Activated CD8-positive, alpha-beta memory T cell treated with anti-CD3 and anti-CD28 coated beads, Interleukin-2, amount 10 ng/mL, durations not matched to agents 7 days and 5 days (primary cell): ENCODE measurements around the gene PTPN9. TPM values are rescaled to one million over a fixed set of nuclear protein-coding genes. Genes with fewer than 3 reads are reported as not detected.
A peak's percentile ranks its signal among the peaks of the same experiment; 100 is the strongest.
"Not testable (repeated sequence)": the region's sequence is repeated elsewhere in the genome, so short reads cannot be mapped to it uniquely, and the experiment has no call there.

ENCODE experiments used
- ATAC-seq: fragments of 150-1000 bp; cut with Tn5 transposase; one replicate; pipeline ENCODE4 v1.10.0; 2021; ENCODE audit warnings: moderate library complexity
- CTCF ChIA-PET: fragments of 350-600 bp; sonication (Branson Sonifier 250); formaldehyde crosslinking; loops from one replicate; lab custom pipeline; 2021; ENCODE audit warnings: antibody characterized with exemption; lab: Charles Lee
- DNase-seq: peaks from one replicate; pipeline ENCODE4 v3.0.0-alpha.2; 2020
- H3K27ac Mint-ChIP-seq: one replicate; pipeline ENCODE4 v1.8.0; 2021; ENCODE audit warnings: mild to moderate bottlenecking, mixed read lengths
- H3K27me3 Mint-ChIP-seq: one replicate; pipeline ENCODE4 v1.8.0; 2021; ENCODE audit warnings: mixed read lengths
- H3K36me3 Mint-ChIP-seq: one replicate; pipeline ENCODE4 v1.8.0; 2021; ENCODE audit warnings: mild to moderate bottlenecking, mixed read lengths
- H3K4me1 Mint-ChIP-seq: one replicate; pipeline ENCODE4 v1.8.0; 2021; ENCODE audit warnings: mixed read lengths
- H3K4me3 Mint-ChIP-seq: one replicate; pipeline ENCODE4 v1.8.0; 2021; ENCODE audit warnings: mild to moderate bottlenecking, moderate library complexity, mixed read lengths
- H3K9me3 Mint-ChIP-seq: one replicate; pipeline ENCODE4 v1.8.0; 2022; ENCODE audit warnings: low read depth, mixed read lengths
- total RNA-seq, 2 experiments: library from RNA; stranded (reverse); gene quantifications; one replicate each; pipeline ENCODE4 v1.2.3, GENCODE V29; 2021

PTPN9 gene
- total RNA-seq, 2 experiments from 2014 or later = 34.0 to 41.9 TPM

DNA sequence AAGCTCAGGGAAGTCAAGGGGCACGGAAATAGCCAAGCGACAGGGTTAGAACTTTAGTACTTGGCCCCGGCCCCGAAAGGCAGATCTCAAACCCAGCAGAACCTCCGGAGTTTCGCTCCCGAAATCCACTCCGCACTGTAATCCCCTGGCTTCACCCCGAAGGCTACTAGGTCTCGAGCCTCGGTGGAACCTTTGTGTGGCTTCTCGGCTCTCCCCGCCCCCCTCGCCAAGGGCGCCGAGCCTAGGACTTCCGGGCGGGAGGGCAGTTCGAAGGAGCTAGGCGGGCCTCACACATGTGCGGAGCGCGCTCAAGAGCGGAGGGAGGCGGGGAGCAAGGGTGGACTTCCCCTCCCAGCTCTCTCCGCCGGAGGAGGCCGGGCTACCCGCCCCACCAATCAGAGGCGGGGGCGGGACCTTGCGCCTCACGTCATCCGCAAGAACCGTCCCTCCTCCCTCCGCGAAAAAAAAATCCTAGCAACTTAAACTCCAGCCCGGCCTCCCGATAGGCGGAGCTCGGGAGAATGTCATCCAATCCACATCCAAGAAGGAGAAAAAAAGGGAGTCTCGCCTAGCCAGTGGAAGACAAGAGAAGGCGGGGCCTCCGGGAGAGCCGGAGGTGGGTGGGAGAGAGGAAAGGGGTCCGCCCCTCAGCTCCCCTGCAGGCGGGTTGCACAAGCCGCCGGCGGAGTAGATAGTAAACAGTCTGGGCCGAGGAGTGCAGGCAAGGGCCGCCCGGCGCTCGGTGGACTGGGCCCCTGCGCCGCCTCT is 125.2 kb downstream of the PTPN9 start:
- CTCF ChIA-PET = interaction anchor here (0.6 to 7.2 kb wide), 14 partner anchors 8 to 667 kb away, joined by 3 to 59 read pairs (median 4); partner anchors contain the start of genes IMP3, MAN2C1, PTPN9 and SNUPN
- ATAC-seq (peak; percentile 50), DNase-seq (peak; percentile 99)
- Mint-ChIP-seq H3K27me3 (no peaks in the 10 kb centered on the region), H3K4me3 (peak overlapping the region; percentile 98), H3K9me3 (no peaks in the 10 kb centered on the region), H3K4me1 (peaks cover 28% of the 10 kb centered on the region), H3K27ac (peak overlapping the region; percentile 98), H3K36me3 (no peaks in the 10 kb centered on the region)

DNA sequence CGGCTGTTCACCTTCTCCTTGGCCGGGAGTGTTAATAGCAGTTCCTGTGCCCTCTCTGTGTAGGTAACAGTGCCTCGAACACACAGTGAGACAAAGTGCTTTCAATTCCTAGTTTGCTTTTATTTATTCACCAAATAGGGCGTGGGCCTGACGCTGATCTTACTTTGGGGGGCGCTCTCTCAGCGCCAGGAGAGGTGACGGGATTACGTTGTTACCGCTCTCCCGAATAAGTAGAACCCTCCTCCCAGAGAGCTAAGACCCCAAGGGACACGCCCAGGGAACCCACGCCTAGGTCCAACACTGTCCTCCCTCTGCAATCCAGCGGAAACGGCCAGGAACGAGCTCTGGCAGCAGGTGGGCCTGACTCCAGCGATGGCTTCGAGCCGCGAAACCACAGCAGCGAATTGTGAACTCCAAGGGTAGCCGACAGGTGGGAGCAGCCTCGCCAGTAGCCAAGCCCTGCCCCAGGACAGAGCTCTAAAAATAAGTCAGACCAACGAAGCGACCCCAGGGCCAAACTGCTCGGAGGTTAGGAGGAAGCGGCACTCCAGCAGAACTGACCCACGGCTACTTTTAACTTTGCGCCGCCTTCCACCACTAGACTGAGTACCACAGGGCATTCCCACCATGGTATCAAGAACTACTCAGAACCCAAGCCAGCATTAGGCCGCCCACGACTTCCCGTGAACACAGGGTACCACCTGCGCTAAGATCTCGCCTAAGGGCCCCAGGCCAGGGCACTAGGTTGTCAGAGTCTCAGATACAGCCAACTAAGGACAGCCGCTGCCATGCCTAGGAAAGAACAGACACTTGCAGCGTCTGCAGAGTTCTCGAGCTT is 126.0 kb downstream of the PTPN9 start:
- Mint-ChIP-seq H3K9me3 (no peaks in the 10 kb centered on the region), H3K27me3 (no peaks in the 10 kb centered on the region), H3K27ac (peak overlapping the region; percentile 98), H3K36me3 (no peaks in the 10 kb centered on the region), H3K4me1 (peaks cover 31% of the 10 kb centered on the region), H3K4me3 (peak overlapping the region; percentile 98)
- ATAC-seq (no peak), DNase-seq (peak; percentile 77)
- CTCF ChIA-PET = interaction anchor here (0.9 to 7.2 kb wide), 12 partner anchors 10 to 666 kb away, joined by 3 to 59 read pairs (median 4); partner anchors contain the start of genes IMP3, MAN2C1, SNUPN and SNX33

DNA sequence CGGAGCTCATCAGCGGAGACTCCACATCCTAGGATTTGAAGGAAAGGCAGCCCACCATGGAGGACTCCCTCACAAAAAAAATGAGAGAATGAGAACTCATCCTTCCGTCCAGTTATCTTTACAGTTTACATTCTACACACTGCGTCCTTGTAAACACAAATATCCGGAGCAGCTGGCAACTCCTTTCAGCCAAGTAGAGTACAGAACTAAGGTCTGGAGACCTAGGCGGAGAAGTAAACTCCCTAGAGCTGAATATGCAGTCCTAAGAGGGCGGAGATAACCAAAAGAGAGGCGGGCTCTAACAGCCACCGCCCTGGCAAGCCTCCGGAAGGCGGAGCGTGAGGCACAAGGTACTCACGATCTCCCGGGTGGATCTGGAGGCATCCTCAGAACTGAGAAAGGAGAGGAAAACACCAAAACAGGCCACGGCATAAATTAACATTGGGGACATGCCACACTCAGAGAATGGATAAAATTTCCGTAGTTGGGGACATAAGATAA is 126.7 kb downstream of the PTPN9 start:
- Mint-ChIP-seq H3K4me1 (peaks cover 34% of the 10 kb centered on the region), H3K4me3 (peak overlapping the region; percentile 98), H3K9me3 (no peaks in the 10 kb centered on the region), H3K36me3 (peaks cover 3% of the 10 kb centered on the region), H3K27me3 (no peaks in the 10 kb centered on the region), H3K27ac (peak overlapping the region; percentile 98)
- CTCF ChIA-PET = interaction anchor here (0.8 to 7.2 kb wide), 14 partner anchors 9 to 349 kb away, joined by 3 to 59 read pairs (median 4); partner anchors contain the start of genes IMP3, MAN2C1, PTPN9 and SNUPN
- ATAC-seq (peak; percentile 17), DNase-seq (peak; percentile 92)

DNA sequence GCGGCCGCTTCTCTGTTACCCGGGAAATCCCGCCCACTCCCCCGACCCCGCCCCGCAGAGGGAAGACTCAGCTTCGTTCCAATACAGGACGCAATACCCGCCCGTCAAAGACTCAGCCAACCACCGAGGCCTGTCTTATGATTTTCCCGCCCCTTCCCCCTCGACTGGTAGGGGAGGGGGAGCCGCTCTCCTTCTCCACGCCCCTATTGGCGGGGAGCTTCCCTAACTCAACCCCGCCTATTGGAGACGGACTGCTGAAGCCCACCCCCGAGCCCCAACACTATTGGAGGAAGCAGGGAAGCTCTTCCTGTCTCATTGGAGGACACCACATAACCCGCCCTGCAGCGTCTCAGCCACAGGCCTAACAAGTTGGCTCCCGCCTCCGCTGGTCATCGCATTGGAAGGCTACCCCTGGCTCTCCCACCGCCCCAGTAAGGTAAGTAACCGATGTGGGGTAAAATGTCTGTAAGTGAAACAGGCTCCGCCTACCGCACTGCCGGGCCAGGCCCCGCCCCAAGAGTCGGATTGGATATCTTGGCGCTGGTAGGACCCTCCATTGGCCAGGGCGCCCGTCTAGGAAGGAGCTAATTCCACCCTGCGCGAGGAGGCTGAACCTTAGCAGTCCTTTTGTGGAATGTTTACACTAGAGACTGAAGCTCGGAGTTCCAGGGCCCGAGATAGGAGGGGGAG is 127.3 kb downstream of the PTPN9 start, which contains the start of gene SIN3A:
TSS of gene SIN3A (minus strand) at position 17 of the 690 bp plus-strand sequence. CDS start 21,315 bp downstream, outside the sequence.
- peaks cover 37% of the 10 kb centered on the region for H3K4me1 Mint-ChIP-seq
- ATAC-seq (peak; percentile 54), DNase-seq (peak; percentile 100)
- H3K36me3 Mint-ChIP-seq = peaks cover 7% of the 10 kb centered on the region
- H3K27me3 Mint-ChIP-seq = no peaks in the 10 kb centered on the region
- peak within 1 kb of the TSS; percentile 98 for H3K27ac Mint-ChIP-seq
- CTCF ChIA-PET = interaction anchor here (0.7 to 7.2 kb wide), 15 partner anchors 8 to 350 kb away, joined by 3 to 59 read pairs (median 4); partner anchors contain the start of genes IMP3, MAN2C1, PTPN9 and SNUPN
- H3K4me3 Mint-ChIP-seq = peak within 1 kb of the TSS; percentile 98
- H3K9me3 Mint-ChIP-seq = no peaks in the 10 kb centered on the region

DNA sequence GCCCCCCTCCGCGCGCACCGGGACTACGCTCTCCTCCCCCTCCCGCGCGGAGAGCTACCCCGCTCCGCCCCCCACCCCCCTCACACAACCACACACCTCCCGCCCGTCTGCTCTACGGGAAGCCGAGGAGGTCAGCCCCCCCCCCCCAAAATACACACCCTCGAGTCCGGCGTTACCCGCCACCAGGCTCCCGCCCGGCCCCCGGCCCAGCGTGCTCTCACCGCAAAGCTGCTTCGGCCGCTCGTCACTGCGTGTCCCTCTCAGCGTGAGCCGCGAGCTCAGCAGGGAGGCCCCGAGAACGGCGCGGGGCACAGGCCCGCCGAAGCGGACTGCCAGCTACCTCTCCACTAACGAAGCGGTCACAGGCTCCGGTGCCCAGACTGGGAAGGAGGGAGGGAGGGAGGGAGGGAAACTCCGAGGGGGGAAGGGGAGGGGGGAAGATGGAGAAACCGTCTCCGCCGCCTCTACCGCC is 127.9 kb downstream of the PTPN9 start:
- Mint-ChIP-seq H3K9me3 (no peaks in the 10 kb centered on the region), H3K4me1 (peaks cover 38% of the 10 kb centered on the region), H3K36me3 (peaks cover 8% of the 10 kb centered on the region), H3K4me3 (peak overlapping the region; percentile 98), H3K27me3 (no peaks in the 10 kb centered on the region), H3K27ac (peak overlapping the region; percentile 98)
- ATAC-seq (no peak), DNase-seq (no peak)
- CTCF ChIA-PET = interaction anchor here (0.7 to 7.2 kb wide), 9 partner anchors 16 to 235 kb away, joined by 3 to 59 read pairs (median 4); partner anchors contain the start of genes IMP3, MAN2C1 and PTPN9

DNA sequence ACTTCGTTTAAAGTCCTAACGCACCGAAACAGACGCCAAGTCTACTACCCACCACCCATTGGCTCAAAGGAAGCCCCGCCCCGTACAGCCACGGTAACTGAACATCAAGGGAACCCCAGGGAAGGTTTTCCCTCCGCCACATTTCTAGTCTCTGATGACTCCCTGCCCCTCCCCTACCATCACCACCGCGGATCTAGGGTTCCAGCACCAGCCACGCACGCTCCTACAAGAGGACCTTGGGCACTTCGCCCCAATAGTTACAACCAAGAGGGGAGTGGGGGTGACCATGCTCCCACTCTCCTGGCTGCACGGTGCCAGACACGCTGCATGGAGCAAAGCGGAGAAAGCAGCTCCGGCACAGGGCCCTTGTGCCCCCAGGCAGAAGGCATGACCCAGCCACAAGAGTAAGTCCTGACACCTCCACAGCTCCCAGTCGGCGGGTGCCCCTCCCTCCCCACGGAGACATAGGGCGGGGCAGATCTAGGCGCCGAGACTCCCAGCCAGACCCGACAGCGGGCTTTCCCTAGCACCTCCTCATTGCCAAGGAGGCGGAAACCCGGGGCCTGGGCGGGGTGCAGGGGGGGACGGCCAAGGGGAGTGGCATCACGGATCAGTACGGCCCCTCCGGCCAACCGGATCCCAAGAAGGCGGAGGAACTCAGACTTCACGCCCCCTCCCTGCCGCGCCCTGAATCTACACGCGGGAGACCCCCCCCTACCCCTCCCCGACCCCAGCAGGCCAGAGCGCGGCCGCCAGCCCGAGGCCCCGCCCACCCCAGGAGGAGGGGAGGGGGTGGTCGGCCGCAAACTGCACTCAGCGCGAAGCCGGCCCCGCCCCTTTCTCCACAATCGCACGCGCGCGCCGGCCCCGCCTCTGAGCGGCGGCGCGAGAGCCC is 128.6 kb downstream of the PTPN9 start:
- peaks cover 13% of the 10 kb centered on the region for H3K36me3 Mint-ChIP-seq
- H3K27ac Mint-ChIP-seq = peak overlapping the region; percentile 98
- peak overlapping the region; percentile 98 for H3K4me3 Mint-ChIP-seq
- no peaks in the 10 kb centered on the region for H3K9me3 Mint-ChIP-seq
- DNase-seq (peak; percentile 99), ATAC-seq (peak; percentile 38)
- peaks cover 42% of the 10 kb centered on the region for H3K4me1 Mint-ChIP-seq
- CTCF ChIA-PET = interaction anchor here (1.2 to 7.2 kb wide), 4 partner anchors 83 to 236 kb away, joined by 4 to 59 read pairs (median 30); partner anchors contain the start of genes IMP3, MAN2C1 and PTPN9
- no peaks in the 10 kb centered on the region for H3K27me3 Mint-ChIP-seq

DNA sequence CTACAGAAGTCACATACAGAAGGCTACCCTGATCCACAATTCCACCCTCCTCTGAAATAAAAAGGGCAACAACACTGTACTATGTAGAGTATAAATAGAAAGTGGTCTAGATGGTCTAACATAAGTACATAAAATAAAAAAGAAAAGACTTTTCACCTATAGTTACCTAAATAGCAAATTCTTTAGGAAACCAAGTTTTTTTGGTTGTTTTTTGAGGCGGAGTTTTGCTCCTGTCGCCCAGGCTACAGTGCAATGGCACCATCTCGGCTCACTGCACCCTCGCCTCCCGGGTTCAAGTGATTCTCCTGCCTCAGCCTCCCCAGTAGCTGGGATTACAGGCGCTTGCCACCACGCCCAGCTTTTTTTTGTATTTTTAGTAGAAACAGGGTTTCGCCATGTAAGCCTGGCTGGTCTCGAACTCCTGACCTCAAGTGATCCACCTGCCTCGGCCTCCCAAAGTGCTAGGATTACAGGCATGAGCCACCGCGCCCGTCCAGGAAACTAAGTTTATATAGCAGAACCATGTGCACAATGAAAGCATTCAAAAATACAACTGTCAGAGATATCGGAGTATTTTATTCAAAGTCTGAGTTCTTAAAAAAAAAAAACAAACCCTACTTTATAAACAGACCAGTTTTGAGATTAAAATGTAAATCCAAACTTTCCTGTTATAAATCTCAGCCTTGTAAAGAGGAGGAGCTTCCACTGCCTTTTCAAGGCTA is 129.4 kb downstream of the PTPN9 start:
- ATAC-seq (no peak), DNase-seq (no peak)
- Mint-ChIP-seq H3K4me1 (peaks cover 42% of the 10 kb centered on the region), H3K36me3 (peaks cover 13% of the 10 kb centered on the region), H3K27ac (peak overlapping the region; percentile 83), H3K27me3 (no peaks in the 10 kb centered on the region), H3K4me3 (peak overlapping the region; percentile 98), H3K9me3 (no peaks in the 10 kb centered on the region)
- CTCF ChIA-PET = interaction anchor here (7.0 to 7.2 kb wide), 2 partner anchors 82 to 190 kb away, joined by 57 to 59 read pairs; partner anchors contain the start of genes IMP3 and MAN2C1

DNA sequence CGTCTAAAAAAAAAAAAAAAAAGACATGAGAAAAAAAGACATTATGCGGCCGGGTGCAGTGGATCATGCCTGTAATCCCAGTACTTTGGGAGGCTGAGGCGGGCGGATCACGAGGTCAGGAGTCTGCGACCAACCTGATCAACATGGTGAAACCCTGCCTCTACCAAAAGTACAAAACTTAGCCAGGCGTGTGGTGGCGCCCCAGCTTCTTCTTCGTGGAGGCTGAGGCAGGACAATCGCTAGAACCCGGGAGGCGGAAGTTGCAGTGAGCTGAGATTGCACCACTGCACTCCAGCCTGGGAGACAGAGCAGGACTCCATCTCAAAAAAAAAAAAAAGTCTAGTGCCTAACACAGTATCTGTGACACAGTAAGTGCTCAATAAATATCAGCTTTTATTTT is 130.9 kb downstream of the PTPN9 start:
- not testable (repeated sequence) for H3K9me3 Mint-ChIP-seq, ATAC-seq, H3K27me3 Mint-ChIP-seq, DNase-seq, H3K27ac Mint-ChIP-seq, H3K4me3 Mint-ChIP-seq
- Mint-ChIP-seq H3K4me1 (peaks cover 46% of the 10 kb centered on the region), H3K36me3 (peaks cover 20% of the 10 kb centered on the region)
- CTCF ChIA-PET = interaction anchor here (0.7 to 0.9 kb wide), 2 partner anchors 11 to 80 kb away, joined by 3 to 5 read pairs; no protein-coding TSS in a partner anchor

DNA sequence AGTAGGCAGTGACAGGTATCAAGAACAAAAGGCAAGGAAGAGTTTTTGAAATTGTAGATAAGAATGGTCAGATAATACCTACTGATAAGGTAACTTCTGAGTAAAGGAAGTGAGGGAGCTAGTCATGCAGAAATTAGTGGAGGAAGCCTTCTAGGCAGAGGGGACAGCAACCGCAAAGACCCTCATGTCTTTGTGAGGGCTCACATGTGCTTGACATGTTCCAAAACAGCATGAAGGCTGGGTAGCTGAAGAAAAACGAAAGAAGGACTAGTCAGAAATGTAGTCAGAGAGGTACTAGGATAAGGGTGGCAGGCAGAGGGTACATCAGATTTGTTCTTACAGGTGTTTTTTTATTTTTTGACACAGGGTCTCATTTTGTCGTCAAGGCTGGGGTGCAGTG is 133.0 kb downstream of the PTPN9 start:
- no peaks in the 10 kb centered on the region for H3K27me3 Mint-ChIP-seq
- H3K4me3 Mint-ChIP-seq = peak overlapping the region; percentile 12
- no peak for ATAC-seq
- peaks cover 31% of the 10 kb centered on the region for H3K36me3 Mint-ChIP-seq
- no peaks in the 10 kb centered on the region for H3K9me3 Mint-ChIP-seq
- DNase-seq = no peak
- H3K27ac Mint-ChIP-seq = peak overlapping the region; percentile 69
- CTCF ChIA-PET = interaction anchor here (0.9 to 2.4 kb wide), 4 partner anchors 8 to 240 kb away, joined by 3 to 13 read pairs (median 4); no protein-coding TSS in a partner anchor
- H3K4me1 Mint-ChIP-seq = peaks cover 52% of the 10 kb centered on the region

DNA sequence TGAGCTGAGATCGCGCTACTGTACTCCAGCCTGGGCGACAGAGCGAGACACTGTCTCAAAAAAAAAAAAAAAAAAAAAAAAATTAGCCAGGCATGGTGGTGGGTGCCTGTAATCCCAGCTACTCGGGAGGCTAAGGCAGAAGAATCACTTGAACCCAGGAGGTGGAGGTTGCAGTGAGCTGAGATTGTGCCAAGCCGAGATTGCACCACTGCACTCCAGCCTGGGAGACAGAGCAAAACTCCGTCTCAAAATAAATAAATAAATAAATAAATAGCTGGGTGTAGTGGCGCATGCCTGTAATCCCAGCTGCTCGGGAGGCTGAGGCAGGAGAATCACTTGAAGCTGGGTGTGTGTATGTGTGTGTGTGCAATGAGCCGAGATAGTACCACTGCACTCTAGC is 133.8 kb downstream of the PTPN9 start:
- Mint-ChIP-seq H3K36me3 (peaks cover 32% of the 10 kb centered on the region), H3K4me1 (peaks cover 51% of the 10 kb centered on the region)
- not testable (repeated sequence) for H3K9me3 Mint-ChIP-seq, H3K27me3 Mint-ChIP-seq, H3K4me3 Mint-ChIP-seq, ATAC-seq, H3K27ac Mint-ChIP-seq, DNase-seq
- CTCF ChIA-PET = interaction anchor here (1.3 to 2.4 kb wide), 2 partner anchors 10 to 12 kb away, joined by 3 to 13 read pairs; no protein-coding TSS in a partner anchor
